Measurements from ENCODE around the gene MCF2L2.

Gene MCF2L2

DNA sequence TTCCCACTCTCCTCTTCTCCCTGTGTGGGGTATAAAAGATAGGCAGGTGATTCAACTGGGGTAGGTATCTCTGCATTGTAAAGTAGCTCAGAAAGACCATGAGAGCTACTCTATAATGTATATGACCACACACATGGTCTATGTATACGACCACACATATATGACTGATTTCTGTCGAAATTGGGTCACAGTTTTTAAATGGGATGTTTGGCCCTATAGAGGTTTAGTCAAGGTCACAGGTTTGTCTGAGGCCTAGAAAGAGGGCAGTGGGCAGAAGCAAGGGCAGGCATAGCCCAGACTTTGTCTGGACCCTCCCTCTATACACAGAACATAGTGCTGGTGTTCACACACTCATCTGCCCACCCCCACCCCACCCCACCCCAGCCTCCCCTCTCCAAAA, 270.3 kb downstream of the MCF2L2 start:
- DNase-seq: no peak

DNA sequence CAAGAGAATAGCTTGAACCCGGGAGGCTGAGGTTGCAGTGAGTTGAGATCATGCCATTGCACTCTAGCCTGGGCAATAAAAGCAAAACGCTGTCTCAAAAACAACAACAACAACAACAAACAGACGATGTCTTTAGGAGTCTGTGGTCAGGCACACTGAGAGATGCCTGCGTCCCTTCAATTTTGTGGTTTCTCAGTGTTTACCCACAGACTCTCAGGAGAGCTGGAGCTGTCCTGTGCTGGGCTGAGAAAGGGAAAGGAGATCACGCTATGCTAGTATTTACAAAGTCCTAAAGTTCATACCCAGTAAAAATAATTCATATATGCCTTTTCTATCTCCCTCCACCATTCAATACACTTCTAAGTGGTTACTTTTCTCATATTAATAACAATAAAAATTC, 272.2 kb downstream of the MCF2L2 start:
- no peak for DNase-seq

DNA sequence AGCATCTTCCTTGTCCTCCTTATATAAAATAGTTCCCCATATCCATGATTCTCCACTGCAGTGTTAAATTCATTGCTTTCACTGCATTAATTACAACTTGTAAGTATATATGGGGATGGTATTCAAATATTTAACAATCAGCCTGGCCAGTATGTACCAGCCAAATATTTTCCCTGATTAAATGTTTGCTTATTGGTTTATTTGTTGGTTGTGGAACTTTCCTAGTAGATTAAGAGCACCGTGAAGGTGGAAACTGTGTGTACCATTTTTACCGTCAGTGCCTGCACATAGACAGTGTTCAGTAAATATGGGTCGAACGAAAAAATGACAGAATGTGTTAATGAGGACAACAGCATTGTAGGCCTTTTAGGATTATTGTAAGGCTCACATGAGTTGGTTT, 272.9 kb downstream of the MCF2L2 start:
- DNase-seq: no peak

DNA sequence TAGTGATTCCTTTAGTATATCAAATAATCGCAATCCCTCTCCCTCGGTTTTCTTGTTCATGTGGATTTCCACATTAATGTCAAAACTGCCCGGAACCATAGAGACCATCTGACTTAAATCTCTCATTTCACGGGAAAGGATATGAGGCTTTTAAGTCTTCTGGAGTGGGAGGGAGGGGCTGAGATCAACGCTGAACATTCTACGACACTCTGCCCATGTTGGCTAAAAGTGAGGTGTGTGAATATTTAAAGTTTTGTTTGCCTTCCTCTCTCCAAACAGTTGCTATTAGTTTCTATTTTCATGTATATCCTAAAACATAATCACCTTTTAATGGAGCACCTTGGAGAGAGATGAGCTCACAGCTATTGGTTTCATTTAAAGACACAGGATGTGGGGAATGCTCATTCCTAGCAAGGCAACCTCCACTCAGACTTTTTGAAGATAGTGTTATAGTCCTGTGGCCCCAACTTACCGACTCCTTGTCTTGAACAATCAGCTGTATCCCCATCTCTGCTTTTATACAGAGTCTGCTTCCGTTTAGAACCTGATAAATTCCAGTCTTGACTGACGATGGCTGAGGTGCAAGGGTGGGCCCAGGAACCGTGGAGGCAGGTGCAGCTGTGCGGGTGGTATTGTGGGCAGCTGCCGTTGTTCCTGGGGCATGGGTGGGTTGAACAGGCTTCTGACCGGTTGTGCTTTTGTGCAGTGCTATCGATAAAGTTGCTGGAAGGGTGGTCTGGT, 275.0 kb downstream of the MCF2L2 start:
- DNase-seq: no peak

DNA sequence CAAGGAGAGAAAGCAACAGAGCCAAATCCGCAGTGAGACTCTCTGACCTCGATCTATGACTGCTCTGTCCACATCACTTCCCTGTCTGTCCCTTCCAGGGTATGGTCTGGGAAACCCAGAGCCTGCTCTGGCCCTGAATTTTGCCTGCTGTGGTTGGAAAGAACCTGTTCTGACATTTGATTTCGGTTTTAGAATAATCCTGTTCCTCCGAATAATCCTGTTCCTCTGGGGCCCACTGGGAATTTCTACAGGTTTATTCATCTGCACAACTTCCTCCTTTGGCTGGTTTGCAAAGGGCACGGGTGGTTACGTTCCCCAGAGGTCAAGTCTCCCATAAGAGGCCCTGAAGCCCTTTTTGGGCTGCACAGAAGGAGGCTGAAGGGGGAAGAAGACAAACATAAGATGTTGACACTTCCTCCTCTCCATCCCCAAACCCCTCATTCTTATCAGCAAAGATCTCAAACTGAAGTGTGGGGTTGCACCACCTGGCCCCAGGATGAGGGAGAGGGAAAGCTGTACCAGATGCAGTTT, 276.5 kb downstream of the MCF2L2 start:
- no peak for DNase-seq

DNA sequence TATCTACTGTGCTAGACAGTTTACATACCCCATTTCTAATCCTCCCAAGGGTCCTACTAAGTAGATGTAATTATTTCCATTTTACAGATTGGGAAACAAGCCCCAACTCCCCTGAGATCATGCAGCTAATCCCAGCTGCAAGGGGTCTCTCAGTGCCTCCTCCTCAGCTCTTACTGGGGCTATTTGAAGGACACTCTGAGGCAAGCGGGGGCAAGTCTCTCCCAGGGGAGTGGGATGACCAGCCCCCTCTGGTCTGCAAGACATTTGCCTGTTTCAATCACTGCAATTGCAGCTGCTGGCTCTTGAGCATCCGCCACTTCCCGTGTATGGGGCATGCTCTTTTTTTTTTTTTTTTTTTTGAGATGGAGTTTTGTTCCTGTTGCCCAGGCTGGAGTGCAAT, 277.3 kb downstream of the MCF2L2 start:
- DNase-seq: no peak

DNA sequence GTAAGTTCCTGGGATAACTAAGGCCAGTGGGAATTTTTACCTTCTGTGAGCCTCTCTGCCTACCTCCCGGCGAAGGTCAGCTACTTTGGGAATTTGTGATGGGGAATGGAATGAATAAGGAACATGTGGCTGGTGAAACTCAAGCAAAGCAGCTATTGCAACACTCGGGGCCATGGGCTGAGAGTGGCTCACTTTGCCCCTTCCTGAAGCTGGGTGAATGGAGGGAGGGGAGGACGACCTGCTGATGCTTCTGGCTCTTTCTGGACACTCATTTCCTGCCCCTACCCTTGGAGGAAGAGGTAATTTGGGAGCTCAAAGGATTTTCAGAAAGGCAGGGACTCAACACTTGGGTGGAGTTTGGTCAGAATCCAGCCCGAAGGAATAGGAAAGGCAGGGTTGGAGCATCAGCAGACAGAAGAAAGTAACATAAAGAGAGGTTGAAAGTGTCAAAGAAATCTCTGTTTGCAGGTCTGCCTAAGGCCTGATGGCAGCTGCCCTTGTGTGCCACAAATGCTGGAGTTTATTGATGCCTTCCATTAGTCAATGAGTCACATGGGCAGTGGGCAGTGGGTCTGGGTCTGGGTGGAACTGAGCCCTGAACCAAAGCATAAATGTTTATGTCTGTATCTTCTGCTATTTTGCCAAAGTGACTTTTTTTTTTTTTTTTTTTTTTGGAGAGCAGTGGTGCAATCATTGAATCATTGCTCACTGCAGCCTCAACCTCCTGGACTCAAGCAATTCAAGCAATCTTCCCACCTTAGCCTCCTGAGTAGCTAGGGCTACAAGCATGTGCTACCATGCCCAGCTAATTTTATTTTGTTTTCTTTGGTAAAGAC, 278.3 kb downstream of the MCF2L2 start:
- no peak for DNase-seq

DNA sequence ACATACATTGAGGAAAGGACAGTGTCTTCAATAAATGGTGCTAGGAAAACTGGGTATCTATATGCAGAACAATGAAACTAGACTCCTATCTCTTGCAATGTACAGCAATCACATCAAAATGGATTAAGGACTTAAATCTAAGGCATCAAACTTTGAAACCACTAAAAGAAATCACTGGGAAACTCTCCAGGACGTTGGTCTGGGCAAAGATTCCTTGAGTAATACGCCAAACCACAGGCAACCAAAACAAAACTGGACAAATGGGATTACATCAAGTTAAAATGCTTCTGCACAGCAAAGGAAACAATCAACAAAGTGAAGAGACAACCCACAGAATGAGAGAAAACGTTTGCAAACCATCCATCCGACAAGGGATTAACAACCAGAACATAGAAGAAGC, 280.4 kb downstream of the MCF2L2 start:
- DNase-seq: no peak

DNA sequence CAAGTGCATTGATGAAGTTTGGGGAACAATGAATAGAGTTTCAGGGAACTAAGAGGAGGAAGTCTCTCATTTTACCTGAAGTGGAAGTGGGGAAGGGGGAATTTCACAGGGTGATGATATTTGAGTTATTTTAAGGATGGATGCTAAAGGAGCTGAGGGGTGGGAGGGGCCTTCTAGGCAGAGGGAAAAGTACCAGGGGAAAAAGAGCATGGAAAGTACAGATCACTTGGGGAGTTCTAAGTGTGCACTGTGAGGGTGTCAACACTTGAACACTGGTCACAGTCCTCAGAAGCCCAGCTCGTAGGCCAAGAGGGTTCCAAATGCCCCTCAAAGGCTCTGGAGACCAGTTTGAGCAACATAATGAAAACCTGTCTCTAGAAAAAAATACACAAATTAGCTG, 284.1 kb downstream of the MCF2L2 start:
- no peak for DNase-seq

DNA sequence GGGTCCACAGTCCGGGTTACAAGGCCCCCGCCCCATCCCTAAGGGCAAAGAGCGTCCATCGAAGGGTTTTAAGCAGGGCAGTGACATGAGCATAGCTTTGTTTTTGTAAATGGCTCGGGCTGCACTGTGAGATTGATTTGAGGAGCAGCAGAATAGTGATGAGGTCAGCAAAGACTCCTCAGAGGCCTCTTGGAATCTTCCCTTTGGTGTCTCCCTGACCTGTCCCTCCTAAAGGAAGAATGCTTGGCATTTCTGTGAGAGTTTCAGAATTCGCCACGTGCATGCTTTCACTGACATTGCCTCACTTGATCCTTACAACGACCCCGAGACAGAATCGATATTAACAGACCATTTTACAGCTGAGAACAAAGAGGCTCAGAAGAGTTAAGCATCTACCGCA, 286.2 kb downstream of the MCF2L2 start:
- no peak for DNase-seq

DNA sequence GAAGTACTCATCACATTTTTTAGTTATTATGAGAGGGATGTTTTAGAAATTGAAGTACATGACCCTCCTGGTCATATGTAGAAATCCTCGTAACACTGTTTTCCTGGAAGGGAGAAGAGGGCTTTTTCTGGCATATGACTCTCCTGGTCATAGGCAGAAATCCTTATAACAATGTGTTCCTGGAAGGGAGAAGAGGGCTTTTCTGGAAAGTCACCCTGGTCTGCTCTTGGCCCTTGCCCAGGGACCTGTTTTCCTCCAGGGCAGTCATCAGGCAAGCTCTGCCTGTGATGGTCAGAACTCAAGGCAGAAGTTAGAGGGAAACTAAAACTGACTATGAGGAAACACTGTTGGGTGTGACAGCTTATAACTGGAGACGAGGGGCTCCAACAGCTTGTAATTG, 293.6 kb downstream of the MCF2L2 start:
- no peak for DNase-seq

DNA sequence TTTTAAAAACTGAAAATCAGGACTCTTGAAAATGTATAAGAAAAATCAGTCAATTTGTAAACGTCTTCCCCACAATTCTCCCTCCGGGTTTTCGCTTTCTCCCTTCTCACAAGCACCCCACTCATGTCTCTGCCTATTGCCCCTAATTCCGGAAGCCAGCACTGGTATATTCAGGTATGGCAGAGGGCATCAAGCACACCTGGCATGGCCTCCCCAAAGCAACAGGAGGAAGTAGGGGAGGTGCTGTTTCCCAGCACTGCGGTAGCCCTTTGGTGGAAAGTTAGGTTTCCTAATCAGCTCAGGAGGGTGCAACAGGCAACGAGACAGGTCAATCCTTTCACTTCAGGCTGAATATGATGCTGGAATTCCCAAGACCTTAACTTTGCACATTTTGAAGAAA, 296.0 kb downstream of the MCF2L2 start:
- no peak for DNase-seq

DNA sequence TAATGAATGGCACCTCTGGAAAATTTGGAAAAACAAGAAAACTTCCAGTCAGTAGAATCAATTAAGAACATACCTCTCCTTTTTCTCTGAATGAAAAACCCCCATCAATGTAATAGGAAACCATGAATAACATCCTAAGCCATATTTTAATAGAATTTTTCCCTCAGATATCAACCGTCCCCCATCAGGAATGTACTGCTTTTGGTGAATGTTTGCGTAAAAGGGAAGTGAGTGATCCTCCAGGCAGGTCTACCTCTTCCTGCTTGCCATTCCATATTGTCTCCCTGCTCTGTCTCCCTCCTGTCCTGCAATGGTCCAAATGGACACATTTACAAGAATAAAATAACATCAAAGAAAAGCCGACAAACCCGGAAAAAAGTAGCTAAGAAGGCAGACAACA, 296.7 kb downstream of the MCF2L2 start:
- DNase-seq: no peak

DNA sequence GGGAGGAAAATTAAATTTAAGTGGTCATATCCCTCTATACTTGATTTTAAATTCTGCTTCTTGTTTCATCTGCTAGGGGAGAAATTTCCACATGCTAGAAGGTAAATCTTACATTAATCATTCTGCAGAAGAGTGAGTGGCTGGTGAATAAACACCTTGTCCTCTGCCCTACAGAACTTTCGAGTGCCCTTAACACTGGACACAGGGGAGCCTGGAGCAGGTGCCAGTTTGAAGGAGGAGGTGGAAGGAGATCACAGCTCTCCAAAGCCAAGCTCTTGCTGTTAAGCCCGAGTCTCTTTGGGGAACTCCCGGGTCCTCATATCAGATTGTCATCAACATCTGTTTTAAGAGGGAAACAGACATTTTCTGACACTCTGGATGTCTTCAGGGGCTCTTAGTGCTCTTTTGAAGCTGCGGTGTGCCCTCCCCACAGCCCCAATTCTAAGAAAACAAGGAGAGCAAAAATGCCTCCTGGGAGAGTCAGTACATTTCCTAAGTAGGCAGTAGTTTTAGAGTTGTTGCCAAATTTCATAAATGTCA, 297.2 kb downstream of the MCF2L2 start:
- no peak for DNase-seq

DNA sequence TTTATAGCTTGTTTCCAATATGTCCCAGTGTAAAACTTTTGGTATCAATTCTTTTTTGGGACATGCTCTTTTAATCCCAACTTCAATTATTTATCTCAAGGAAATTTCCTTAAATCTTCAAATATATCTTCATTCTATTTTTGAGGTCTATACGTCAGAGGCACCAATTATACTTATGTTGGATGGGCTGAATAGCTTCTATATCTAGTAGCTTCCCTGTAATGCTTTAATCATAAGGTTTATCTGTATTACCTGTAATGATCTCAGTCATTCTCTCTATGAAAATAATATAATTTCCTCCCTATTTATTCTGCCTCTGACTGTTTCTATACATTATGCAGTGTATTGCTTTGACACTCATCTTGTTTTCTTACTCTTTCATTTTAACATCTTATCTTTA, 299.2 kb downstream of the MCF2L2 start:
- no peak for DNase-seq

DNA sequence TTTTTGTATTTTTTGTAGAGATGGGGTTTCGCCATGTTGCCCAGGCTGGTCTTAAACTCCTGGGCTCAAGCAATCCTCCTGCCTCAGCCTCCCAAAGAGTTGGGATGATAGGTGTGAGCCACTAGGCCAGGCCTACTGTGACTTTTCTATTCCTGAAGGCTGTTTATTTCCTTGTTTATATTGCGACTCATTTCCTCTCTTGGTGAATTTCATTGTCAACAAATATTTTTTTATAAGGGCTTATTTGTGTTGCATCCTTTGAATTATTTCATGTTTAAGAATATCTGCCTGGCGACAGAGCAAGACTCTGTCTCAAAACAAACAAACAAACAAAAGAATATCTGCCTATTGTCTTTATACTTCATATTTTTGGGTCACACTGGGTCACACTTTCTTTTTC, 299.7 kb downstream of the MCF2L2 start:
- DNase-seq: no peak

All from right hindlimb (tissue), 1 donor.